Dedifferentiated amniotic fluid mesenchymal stem cell (primary cell): ENCODE measurements around the gene WDR73.

ENCODE experiments used
- DNase-seq: peaks from one replicate; pipeline ENCODE4 v3.0.0-alpha.2; 2016; ENCODE audit errors: extremely low spot score

WDR73 gene

DNA sequence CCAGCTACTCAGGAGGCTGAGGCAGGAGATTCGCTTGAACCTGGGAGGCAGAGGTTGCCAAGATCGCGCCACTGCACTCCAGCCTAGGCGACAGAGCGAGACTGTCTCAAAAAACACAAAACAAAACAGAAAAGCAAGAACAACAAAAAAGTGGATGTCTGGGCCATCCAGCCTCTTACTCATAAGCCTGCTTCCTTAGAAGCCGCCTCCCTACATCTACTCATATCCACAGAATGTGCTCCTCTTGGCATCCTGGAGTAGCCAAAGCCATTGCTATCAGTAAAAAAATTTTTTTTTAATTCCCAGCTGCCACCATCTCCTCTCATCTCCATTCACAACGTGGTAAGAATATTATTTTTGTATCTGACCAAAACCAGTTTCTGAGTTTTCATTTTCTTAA lies 42.5 kb downstream of the WDR73 start:
- DNase-seq = no peak

DNA sequence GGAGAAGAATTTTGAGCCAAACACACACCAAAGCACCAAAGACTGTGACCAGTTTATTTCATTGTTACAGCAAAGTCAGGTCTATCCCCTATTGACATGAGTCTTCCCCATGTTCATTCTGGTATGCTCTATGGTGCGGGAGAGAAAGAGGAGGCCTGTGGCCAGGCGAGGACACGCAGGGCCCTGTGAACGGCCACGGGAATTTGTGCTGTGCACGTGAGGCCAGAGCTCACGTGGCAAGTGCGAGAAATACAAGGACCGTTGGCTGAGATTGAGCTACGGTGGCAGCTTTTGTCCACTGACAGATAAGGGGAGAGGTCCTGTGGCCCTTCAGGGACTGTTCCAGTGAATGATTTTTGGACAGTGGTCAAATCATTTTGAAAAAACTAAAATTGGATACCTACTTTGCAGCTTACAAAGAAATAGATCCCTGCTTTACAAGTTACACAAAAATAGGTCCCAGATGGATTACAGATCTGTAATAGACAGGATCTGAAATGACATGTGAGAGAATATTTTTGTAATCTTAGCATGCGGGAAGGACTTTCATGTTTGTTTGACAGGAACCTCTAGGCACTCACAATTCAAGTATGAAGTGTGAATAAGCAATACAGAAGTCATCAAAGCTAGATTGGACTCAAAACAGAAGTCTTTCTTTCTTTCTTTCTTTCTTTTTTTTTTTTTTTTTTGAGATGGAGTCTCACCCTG lies 44.1 kb downstream of the WDR73 start:
- DNase-seq = no peak

DNA sequence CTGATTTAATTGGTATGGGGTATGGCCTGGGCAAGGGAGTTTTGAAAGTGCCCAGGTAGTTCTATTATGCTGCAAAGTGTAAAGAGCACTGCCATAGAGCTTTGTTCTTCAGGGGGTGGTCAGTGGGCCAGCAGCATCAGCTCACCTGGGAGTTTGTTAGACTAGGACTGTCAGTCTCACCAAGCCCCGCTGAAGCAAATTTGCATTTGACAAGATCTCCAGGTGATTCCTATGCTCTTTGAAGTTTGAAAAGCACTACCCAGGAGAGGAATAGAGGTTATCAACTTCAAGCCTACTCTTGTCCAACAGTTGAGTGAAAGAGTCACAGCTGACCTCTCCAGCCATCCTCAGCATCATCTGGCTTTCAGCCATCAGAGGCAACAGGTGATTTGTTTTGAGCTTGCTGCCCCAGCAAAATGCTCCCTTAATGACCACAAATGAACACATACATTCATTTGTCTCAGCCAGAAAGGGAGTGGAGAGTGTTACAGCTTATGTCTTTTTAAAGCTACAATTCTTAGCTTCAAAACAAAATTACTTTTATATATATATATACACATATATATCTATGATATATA lies 45.3 kb downstream of the WDR73 start:
- no peak for DNase-seq

DNA sequence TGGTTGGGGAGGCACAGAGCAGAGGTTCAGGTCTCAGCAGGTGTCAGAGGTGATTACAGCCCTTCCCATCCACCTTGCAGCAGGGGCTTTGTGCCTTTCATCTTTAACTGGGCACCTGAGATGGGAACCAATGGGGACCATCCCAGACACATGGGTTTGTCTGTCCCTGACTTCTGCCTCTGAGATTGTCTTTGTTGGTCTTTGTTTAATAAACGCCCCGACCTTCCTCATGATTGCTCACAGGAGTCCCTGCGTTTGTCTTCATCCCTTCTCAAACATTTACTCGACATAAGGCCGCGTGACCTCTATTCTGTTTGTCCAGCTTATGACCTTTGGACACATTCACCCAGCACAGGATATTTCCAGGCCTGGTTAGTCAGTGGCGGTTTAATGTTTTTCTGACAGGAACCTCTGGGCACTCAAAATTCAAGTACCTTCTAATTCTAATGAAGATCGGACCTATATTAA lies 47.4 kb downstream of the WDR73 start:
- DNase-seq = no peak

DNA sequence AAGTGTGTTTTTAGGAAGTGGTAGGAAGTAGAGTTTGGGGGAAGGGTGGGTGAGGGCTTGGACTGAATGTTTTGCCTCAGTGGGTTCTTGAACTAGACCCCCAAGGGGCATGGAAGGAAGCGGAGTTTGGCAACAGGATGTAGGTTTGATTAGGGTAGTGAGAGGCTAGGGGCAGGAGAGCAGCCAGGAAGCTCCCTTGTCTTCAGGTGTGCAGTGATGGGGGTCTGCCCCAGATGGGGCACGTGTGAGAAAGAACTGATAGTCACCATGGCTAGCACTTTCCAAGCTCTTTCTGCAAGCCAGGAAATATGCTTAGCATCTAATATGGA lies 48.6 kb downstream of the WDR73 start:
- DNase-seq = no peak

DNA sequence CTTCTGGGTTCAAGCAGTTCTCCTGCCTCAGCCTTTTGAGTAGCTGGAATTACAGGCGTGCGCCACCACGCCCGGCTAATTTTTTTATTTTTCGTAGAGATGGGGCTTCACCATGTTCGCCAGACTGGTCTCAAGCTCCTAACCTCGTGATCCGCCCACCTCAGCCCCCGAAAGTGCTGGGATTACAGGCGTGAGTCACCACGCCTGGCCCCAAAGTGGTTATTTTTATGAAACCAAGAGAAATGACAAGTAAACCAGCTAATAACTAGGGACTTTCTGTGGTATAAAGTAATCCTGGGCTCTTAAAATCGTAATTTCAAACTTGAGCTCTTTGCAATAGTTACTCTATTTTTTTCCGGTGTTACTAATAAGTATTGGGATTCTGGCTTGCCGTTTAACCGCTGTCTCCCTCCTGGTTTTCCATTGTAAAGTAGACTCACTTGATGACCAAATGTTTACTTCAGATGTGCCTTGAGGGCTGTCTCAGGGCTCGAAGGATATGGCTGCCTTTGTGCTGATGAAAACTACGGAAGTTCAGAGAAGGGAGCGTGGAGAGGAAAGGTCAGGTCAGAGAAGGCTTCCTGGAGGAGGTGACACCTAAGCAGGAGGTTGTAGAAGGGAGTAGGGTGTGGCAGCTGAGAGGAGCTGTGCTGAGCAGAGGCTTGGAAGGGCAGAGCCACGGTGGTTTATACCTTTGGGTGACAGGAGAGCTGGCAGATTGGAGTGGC lies 49.1 kb downstream of the WDR73 start:
- DNase-seq = no peak

DNA sequence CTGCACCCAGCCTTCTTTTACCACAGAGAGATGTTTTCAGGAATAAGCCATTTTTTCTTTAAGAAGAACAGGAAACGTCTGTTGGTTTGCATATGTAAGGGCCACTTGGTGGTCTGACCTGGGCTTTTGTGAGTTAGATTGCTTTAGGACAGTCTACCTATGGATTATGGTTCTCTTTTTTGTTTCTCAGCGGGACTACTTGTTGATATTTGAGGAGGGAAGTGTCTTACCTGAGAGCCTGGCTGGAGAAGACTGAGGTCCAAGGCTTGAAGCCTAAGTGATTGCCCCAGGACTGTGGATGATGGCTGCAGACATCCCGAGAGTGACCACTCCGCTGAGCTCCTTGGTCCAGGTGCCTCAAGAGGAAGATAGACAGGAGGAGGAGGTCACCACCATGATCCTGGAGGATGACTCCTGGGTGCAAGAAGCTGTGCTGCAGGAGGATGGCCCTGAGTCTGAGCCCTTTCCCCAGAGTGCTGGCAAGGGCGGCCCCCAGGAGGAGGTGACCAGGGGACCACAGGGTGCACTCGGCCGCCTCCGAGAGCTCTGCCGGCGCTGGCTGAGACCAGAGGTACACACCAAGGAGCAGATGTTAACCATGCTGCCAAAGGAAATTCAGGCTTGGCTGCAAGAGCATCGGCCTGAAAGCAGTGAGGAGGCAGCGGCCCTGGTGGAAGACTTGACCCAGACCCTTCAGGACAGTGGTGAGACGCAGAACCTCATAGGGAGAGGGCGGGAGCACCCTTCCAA lies 50.3 kb downstream of the WDR73 start:
- no peak for DNase-seq

DNA sequence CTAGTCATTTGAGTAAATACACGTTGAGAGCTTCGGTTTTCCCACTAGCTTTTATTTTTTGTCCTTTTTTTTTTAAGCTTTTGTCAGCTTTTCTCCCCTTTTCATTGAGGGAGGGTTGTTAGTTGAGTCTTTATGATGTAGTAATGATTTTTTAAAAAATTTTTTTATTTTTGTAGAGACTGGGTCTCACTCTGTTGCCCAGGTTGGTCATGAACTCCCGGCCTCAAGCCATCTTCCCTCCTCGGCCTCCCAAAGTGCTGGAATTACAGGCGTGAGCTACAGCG lies 52.6 kb downstream of the WDR73 start:
- DNase-seq = no peak

DNA sequence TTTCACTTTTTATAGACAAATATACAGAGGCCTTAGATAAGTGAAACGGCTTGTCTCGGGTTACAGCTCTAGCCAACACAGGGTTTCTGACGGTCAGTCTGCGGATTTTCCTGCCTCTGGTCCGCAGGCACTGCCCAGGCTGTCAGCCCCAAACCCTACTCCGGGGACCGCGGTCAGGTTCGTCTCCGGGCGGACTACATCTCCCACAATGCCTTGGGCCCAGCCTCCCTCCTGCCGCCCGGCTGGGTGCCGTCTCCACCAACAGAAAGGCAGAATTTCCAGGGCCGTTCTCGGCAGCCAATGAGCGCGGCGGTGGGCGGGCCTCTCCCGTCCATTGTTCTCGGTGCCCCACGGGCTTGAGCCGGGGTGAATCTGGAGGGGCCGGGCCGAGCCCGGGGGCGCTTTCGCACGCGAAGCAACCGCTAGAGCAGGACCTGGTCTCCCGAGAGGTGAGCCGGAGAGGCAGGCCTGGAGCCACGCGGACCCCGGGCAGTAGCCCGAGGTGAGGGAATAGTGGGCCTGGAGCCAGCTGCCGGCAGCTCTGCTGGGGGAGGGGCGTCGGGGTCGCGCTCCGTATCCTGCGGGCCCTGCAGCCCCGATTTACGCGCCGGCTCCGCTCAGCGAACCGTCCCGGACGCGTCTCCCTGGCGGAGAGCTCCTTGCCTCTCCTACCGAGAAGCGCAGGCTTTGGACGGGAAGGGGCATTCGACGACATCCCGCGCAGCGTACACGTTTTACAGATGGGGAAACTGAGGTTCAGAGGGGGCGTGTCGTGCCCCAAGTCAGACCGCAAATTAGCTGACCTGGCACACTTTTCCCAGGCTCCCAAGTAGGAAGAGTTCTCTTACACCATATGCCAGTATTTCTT lies 53.2 kb downstream of the WDR73 start, which contains the start of gene ZSCAN2:
Gene ZSCAN2 (plus strand): TSS at position 323 of the 868 bp plus-strand sequence. CDS start 2,919 bp downstream, outside the sequence.
- DNase-seq = peak; percentile 94

DNA sequence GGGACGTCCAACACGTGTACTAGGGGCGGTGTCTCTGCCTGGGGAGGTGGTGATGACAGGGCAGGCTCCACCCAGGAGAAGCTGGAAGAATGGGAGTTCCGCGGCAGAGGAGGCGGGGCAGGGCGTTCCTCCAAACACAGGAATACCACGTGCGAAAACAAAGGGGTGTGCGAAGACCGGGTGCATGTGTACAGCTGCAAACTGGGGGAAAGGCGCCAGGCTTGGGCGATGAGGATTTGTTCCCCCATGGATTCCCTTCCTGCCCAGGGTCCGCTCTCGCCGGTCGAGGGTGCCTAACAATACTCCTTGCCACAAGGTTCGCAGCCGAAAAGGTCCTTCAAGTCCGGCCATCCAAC lies 53.8 kb downstream of the WDR73 start:
- DNase-seq = peak; percentile 89

DNA sequence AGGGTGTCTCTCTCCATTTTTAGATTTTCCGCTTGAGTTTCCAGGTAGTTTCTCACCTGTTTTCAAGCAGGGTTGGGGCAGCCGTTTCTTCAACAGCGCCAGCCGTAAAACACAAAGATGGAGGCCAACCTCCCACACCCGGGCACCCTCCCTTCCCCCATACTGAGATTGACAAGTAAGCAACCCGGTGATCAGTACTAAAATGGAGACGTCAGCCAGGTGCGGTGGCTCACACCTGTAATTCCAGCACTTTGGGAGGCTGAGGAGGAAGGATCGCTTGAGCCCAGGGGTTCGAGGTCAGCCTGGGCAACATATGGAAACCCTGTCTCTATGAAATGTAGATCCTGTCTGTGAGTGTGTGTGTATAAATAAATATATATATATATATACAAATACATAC lies 54.2 kb downstream of the WDR73 start:
- no peak for DNase-seq

DNA sequence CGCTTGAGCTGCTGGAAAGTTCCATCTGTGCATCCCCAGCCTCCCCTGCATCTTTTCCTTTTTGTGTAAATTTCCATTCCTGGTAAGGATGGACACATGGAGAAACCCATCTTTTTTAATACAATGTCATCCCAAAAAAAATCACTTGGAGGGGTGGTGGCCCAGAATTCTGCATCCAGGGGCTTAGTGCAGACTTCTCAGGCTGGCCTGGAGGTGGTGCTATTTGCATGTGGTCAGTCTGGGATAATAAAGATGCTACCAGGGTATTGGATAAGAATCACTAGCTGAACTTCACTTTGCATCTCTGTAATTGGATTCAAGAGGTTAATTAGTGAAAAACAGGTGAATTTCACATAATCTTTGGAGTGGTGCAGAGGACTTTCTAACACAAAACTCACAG lies 55.1 kb downstream of the WDR73 start:
- DNase-seq = peak; percentile 25

DNA sequence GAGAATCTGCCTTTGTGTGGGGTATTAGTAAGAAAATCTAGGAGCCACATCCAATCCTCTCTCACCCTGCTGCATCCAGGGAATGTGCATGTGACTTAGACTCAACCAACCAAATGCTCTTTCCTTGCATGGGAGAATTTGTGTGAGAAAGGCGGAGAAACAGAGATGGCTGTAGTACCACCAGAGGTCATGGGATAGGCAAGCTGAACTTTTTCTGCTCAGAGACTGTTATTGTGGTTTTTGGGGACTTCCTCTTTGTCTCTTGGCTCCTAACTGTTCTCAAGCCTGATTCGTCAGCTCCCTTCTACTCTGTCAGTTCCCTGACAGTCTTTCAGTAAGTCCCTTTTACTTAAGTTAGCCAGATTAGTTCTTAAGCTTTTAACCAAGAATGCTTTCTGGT lies 55.8 kb downstream of the WDR73 start:
- no peak for DNase-seq

DNA sequence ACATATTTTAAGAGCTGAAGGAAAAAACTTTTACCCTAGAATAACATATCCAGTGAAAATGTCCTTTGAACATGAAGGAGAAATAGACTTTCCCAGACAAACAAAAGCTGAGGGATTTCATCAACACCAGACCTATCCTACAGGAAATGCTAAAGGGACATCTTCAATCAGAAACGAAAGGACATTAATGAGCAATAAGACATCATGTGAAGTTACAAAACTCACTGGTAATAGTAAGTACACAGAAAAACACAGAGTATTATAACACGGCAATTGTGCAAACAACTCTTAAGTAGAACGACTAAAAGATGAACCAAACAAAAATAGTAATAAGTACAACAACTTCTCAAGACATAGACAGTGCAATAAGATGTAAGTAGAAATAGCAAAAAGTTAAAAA lies 56.8 kb downstream of the WDR73 start:
- no peak for DNase-seq

DNA sequence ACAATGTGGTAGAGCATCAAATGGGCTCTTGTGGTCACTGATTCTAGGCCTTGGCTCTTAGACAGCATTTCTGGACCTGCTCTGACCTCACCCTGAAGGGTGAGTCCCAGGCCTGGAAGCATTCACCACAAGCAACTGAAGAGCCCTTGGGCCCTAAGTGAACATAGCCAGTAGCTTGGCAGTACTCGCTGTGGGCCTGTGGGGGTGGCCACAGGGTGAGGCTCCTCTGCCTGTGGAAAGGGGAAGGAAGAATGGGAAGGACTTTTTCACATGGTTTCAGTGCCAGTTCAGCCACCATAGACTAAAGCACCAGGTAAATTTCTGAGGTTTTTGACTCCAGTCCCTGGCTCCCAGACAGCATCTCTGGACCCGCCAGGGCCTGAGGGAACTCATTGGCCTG lies 58.4 kb downstream of the WDR73 start:
- DNase-seq = no peak

DNA sequence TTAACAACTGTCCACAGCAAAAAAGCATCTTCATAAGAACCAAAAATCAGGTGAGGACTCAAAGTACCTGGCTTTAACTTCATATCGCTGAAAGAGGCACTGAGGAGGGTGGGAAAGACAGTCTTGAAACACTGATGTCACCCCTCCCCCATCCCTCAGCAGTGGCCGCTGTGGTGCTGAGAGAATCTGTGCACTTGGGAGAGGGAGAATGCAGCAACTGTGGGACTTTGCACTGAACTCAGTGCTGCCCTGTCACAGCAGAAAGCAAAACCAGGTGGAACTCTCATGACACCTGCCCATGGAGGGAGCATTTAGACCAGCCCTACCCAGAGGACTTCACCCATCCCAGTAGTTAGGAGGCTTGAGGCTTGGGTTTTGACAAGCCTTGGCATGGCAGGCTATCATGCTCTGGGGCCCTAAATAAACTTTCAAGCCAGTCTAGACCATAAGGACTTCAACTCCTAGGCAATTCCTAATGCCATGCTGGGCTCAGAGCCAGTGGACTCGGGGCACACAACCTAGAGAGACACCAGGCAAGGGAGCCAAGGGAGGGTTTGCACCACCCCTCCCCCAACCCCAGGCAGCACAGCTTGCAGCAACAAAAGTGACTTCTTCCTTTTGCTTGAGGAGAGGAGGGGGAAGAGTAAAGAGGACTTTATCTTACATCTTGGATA lies 59.3 kb downstream of the WDR73 start:
- no peak for DNase-seq

DNA sequence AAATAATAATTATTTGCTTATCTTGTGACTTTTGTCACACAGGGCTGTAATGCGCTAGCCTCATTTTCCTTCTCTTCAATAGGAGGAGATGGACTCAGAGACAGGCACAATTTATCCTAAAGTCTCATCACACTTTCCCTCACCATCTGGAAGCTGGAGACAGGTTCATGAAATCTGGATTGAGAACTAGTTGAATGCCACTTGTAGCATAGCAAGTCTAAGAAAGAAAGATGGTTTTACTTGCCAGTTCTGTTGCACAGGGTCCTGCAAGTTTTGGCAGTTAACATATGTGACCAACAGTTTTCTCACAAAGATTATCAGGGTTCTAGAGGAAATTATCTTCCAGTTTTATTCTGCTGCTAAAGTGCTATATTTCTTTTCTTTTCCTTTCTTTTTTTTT lies 62.3 kb downstream of the WDR73 start:
- no peak for DNase-seq

DNA sequence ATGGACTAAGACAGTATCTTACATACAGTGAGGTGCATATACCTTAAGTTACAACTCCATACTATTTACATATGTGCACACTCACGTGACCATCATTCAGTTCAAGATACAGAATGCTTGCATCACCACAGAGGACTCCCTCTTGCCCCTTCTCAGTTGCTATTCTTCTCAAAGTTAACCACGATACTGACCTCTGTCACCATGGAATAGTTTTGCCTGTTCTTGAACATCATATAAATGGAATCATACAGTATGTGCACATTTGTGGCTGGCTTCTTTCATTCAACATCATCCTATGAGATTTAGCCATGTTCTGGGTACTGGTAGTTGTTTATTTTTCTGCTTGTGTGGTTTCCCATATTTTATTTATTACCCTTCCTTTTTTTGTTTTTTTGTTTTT lies 63.7 kb downstream of the WDR73 start:
- DNase-seq = no peak
